Cerebellar cortex (tissue), 1 donor: ENCODE results near the gene BATF.

Experiments used
- DNase-seq: peaks from one replicate; pipeline ENCODE4 v3.0.0-alpha.2; 2015; ENCODE audit warnings: low spot score

BATF gene

DNA sequence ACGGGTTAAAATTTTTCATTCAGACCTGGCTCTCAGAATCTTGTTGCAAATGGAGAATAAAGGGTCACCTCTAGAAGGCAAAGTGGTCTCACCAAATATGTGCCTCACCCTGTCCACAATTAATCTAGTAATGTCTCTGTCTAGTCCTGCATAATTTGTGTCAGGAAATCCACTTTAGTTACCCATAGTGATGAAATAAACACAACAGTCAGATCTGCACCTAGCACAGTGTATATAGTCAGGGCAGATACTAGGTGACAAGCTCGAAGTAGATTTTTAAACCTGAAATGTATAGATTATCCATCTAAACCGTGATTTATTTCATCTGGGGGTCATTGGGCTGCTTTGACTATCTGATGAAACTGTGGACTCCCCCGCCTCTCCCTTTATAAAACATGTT, 40.2 kb downstream of the BATF start:
- DNase-seq = no peak

DNA sequence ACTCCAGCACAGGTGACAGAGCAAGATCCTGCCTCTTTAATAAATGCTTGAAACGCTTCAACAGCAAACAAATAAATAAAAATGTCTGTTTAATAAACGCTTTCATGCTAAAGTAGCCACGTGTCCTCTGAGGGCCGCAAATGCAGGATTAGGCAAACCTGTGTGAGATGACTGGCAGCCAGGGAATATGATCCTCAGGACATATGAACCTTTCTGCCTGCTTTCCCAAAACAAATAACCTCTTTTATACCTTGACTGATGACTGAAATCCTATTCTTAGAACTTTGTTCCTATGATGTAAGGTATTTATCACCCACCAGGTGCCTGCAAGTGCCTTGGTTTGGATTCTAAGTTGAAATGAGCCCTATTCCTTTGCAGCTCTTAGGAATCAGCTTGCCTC, 41.7 kb downstream of the BATF start:
- DNase-seq = no peak

DNA sequence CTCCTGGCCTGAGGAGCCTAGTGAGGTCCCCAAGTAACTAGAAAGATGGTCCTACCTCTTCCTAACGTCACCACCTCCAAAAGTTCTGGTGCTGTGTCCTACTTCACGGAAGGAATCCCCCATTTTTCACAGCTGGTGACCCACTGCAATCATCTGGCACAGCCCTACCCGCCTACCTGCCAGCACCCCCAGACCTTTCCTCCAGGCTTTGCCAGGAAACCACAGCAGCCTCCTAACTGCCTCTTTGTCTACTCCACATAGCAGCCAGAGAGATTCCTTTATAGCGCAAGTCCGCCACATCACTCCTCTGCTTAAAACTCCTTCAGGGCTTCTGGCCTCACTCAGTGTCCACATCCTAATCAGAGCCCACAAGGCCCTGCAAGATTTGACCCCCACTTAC, 42.8 kb downstream of the BATF start:
- DNase-seq = no peak

DNA sequence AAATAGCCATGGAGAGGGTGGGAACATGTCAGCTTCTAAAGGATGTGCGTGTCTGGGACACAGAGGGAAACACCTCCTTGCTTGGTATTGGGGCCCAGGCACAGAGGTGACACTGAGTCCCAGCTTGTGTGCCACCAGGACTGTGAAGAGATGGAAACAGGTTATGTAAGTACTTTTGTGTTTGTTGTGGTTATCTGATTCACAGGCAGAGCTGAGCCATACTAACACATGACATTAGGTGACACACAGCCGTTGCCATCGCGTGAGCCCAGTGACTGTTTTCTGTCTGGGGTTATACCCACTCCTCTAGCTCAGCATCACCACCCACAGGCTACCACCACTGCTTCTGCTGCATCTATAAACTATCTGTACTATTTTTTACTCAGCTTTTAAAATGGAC, 44.1 kb downstream of the BATF start:
- DNase-seq = no peak

DNA sequence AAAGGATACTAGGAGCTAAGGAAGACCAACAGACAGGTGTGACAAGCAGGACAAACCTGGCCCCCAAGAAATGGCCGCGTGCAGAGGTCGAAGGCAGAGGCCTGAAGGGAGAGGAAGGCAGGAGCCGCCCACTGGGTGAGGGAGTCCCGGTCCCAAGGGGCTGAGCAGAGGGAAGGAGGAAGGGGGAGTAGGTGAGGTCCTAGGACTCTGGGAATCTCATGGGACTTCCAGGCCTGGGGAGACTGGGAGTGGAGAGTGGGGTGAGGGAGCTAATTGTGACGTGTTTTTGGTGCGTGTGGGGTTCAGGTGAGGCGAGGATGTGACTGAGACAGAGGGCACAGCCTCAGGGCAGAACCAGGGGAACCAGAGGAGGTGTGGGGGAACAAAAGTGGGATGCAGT, 44.5 kb downstream of the BATF start:
- DNase-seq = no peak

DNA sequence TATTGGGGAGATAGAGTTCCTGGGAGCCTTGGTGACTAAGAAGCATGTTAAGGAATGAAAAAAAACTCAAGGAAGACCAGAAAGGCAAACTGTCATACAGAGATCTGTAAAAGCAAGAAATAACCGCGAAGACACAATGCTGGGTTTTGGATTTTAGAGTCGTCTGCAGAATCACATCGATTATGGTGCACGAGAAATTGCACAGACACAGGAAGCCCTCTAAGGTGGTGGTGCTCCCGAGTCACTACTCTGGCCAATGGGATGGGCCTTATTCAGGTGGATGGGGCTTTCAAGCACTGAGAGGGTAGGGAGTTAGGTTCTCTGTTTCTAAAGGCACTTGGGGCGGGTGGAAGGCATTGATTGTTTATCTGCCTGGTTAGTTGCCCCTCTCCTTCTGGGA, 45.9 kb downstream of the BATF start:
- no peak for DNase-seq

DNA sequence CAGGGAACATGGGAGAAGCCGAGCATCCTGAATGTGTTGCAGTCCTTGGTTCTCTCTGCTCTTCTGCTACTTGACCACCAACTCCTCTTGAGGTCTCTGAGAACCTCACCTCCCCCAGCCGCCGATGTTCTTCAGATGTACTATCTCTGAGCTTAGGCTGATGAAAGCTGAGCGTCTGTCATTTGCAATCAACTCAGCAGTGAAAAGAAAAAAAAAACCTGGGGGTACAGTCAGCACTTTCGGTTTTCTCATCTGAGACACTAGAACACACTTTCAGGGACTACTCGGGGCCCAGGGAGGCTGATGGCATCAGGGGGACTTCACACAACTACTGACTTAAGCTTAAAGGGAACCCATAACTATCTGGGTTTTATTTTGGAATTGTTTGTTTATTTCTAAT, 46.5 kb downstream of the BATF start:
- DNase-seq = no peak

DNA sequence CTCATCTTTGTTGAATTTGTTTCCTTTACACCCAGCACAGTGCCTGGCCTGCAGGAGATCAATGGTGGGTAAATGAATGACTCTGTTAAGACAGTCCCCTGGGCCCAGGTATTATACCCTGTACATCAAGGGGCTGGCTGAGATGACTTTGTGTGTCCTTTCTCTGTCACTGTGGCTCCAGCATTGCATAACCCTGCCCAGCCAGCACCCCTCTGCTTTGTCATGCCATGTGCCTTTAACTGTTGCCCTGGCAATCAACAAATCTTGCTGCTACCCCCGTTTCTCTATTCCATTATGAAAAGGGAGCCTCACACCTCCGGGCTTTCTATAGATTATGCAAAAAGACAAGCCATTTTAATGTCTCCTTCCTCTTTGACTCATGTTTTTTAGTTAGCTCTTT, 48.5 kb downstream of the BATF start:
- no peak for DNase-seq

DNA sequence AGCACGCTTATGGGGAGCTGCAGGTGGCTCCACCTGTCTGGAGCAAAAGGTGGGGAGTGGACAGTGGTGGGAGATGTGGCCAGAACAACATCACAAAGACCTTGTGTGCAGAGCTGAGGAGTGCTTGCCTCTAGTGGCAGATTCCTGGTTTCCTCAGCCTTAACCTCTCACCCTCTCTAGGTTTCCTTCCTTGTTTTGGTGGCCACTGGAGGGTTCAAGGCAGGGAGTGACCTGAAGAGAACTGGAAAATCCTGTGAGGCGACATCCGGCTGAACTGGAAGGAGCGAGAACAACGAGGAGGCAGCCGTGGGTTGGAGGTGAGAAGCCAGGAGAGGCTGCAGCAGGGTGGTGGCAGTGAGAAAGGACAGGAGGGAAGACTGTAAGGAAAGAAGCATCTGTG, 49.8 kb downstream of the BATF start:
- DNase-seq = no peak

DNA sequence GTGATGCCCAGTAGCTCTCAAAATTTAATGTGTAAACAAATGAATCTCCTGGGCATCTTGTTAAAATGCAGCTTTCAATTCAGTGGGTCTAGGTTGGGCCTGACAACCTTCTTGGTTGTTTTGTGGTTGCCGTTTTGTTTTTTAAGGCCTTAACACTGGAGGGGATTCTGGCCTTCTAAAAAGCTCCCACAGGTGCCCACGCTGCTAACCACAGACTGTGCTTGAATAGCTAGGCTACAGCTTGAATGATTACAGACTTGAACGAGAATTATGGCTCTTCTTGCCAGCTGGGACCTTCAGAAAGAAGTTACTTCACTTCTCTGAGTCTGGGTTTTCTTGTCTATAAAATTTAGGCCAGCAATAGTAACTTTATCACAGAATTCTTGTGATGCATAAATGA, 54.8 kb downstream of the BATF start:
- no peak for DNase-seq

DNA sequence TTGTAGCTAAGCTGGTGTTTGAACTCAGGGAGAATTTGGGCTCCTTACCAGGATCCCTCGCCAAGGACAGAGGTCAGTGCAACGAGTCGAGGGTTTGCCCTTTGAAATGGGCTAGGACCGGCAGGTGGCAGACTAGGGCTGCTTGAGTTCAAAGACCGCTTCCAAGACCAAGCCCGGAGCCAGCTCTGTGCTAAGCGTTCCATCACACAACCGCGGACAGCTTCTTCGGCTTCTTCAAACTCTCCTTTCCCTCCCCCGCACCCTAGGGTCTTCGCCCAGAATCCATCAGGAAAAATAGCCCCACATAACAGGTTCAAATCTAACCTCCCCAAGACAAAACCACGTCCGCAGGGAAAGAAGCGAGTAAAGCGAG, 55.4 kb downstream of the BATF start:
- peak; percentile 82 for DNase-seq

DNA sequence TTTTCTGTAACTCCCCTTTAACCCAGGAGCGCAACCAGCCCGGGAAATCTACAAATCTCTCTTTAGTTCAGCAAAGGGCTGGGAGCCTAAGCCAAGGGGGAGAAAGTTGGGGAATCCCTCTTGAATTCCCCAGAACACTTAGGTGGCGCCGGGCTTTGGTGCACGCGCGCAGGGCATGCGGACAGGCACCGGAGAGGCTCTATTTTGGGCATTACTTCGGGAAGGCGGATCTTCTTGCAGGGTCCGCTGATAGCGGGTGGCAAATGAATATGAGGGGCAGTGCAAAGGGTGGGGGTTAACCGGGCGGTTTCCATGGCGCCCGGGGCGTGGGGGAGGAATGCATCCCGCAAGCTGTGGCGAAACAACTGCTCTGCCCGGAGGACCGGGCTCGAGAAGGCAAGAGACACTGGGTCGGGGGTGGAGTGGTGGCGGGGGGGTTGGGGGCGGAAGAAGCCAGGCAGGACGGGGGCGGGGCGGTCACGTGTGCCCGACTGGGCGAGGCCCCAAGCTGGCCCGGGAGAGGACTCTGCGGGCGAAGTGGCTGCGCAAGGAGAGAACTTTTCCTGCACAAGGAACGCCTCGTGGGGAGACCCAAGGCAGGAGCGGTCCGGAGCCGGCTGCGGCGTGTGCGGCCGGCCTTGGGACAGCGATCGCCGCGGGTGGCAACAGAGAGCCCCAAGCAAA, 56.0 kb downstream of the BATF start, which contains the start of gene FLVCR2:
Gene FLVCR2, plus strand, starts transcription at position 519 of the 684 bp plus-strand sequence. CDS start 353 bp downstream, outside the sequence.
- DNase-seq = peak; percentile 11

DNA sequence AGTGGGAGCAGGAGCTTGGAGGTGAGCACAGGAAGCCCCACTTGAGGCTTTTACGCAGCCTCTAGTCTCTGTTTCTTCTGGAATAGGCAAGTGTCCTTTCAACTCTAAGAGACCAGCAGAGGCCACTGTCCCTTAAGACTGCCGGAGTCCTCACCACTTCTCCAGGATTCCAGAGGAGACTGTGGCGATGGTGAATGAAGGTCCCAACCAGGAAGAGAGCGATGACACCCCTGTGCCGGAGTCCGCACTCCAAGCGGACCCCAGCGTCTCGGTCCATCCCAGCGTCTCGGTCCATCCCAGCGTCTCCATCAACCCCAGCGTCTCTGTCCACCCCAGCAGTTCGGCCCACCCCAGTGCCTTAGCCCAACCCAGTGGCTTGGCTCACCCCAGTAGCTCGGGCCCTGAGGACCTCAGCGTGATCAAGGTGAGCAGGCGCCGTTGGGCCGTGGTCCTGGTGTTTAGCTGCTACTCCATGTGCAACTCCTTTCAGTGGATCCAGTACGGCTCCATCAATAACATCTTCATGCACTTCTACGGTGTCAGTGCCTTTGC, 56.6 kb downstream of the BATF start:
- DNase-seq = peak; percentile 31

DNA sequence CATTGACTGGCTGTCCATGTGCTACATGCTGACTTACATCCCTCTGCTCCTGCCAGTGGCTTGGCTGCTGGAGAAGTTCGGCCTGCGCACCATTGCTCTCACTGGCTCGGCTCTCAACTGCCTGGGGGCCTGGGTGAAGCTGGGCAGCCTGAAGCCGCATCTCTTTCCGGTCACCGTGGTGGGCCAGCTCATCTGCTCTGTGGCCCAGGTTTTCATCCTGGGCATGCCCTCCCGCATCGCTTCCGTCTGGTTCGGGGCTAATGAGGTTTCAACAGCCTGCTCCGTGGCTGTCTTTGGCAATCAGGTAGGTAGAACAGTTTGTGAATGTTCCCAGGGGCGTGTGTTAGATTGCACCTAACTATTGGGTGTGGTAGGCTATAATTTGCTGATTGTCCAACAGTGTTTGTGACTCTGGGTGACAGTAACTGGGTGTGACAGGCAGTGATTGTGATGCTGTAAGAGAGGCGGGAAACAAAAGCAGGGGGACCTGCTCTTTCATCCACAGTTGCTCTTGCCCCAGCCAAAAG, 57.1 kb downstream of the BATF start:
- no peak for DNase-seq

DNA sequence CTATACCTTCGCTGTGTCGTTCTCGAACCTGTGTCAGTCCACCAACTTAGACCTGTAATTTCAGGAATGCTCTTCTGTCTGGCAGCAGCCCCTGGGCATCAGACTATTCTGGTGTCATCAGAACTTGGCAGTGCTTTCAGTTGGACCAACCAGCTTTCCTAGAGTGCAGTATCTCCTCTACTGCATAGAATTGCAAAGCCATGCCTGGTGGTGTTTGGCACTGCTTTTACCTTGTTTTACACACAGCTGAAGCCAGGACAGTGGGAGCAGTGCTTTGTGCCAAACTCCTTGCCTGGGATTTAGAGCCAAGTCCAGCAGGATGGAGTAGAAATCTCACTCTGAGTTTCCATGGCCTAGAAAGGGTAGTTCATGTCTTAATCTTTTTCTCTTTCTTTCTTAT, 57.6 kb downstream of the BATF start:
- DNase-seq = peak; percentile 89

DNA sequence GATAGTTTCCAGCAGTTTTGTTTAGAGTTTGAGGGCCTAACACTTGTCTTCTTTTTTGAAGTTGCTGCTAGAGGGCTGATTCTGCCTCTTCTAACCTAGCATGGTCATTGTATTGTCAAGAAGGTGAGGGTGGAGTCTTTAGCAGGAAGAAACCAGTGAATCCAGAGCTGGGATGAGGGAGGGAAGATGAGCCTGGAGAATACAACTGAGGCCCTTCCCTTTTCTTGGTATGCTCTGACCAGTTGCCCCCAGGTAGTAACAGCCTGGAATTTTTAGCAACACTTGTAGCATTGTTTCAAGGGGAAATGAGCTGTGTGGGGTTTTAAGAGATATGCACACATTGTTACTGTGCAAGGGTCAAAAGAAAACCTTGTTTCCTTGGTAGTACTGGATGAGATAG, 65.1 kb downstream of the BATF start:
- DNase-seq = no peak

DNA sequence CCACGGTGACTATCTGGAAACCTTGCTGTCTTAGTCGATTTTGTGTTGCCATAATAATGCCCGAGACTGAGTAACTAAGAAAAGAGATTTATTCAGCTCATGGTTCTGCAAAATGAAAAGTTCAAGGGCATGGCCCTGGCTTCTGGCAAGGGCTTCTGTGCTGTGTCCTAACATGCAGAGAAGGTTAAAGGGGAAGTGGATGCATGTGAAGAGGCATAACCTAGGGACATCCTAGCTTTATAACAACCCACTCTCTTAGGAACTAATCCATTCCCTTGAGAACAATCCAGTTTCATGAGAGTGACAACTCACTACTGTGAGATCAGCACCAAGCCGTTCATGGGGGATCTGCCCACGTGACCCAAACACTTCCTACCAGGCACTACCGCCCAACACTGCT, 67.7 kb downstream of the BATF start:
- no peak for DNase-seq

DNA sequence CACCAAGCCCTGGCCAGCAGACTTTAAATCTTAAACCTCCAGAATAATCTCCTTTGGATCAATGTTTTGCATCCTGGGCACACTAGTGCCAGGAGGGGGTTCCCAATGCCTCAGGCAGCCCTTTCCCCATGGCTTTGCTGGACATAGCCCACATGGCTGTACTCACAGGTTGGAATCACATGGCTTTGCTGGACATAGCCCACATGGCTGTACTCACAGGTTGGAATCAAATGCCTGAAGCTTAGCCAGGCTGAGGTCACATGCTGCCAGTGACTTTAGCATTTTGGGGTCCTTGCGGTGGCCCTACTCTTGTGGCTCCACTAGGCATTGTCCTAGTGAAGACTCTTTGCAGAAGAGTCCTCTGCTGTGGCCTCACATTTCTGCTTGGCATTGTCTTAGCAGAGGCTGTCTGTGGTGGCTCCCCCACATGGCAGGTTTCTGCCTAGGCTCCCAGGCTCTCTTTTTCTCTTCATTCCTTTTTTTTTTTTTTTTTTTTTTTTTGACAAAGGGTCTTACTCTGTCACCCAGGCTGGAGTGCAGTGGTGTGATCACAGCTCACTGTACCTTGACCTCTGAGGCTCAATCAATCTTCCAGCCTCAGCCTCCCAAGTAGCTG, 69.2 kb downstream of the BATF start:
- no peak for DNase-seq

DNA sequence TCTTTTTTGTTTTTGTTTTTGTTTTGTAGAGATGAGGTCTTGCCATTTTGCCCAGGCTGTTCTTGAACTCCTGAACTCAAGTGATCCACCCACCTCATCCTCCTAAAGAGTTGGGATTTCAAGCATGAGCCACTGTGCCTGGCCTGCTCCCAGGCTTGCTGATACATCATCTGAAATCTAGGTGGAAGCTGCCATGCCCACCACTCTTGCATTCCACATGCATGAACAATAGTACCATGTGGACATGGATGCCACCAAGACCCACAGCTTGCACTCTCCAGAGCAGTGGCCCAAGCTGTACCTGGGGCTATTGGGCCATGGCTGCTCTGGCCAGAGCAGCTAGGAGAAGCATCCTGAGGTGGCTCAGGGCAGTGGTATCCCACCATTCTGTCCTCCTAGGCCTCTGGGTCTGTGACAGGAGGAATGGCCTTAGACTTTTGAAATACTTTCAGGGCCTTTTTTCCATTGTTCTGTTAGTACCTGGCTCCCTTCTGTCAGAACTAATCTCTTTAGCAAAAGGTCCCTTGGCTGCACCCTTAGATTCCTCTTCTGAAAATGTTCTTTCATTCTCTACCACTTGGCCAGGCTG, 69.8 kb downstream of the BATF start:
- DNase-seq = no peak

DNA sequence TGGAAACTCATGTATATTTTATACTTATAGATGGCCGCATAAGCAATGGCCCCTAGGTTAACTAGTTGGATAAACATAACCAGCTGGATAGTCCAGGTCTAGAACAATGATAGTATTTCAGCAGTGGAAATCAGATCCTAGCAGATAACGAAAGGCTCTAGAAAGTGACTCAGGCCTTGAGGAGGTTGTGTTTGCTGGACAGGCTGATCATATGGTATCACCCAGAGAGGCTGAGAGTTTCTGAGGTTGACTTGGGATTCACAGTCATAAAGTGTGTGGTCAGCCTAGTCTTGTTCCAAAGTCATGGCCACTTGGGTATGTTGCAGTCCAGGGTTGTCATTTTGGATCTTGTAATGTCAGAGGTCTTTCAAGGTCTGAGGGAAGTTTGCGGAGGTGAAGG, 73.0 kb downstream of the BATF start:
- no peak for DNase-seq
